ENCODE results near the gene WWOX.

- TF ChIP-seq CTCF (IDR thresholded peaks at IDR 0.05; ENCODE audit: borderline replicate concordance, extremely low read depth, low read length, poor library complexity, severe bottlenecking) (no peak), EZH2 (IDR thresholded peaks at IDR 0.05; ENCODE audit: borderline replicate concordance, low read depth, low read length, severe bottlenecking) (no peak)
Observed at GRCh38 chr16:79218351-79218750, 1118.9 kb downstream of the WWOX start.
